Esophagus muscularis mucosa (tissue), 3 donors: ENCODE measurements around the gene MYO10.

Experiments used
- POLR2A ChIP-seq: fragments of 450-650 bp; IDR thresholded peaks from one replicate; pipeline ENCODE4 v1.6.1; 2017; ENCODE audit warnings: antibody characterized with exemption, moderate library complexity, mild to moderate bottlenecking, low read depth
- TF ChIP-seq, protein P1 (sequence below), 3 experiments: fragments of 200-600 bp in 2 of 3; fragments of 450-650 bp in 1 of 3; sonication (generic) in 2 of 3; IDR thresholded peaks; one replicate each; pipeline ENCODE4 v1.5.1; 2017 to 2019; ENCODE audit warnings: antibody characterized with exemption in 3 of 3, mild to moderate bottlenecking in 2 of 3, moderate library complexity in 1 of 3

- TF ChIP-seq, protein P1, sequence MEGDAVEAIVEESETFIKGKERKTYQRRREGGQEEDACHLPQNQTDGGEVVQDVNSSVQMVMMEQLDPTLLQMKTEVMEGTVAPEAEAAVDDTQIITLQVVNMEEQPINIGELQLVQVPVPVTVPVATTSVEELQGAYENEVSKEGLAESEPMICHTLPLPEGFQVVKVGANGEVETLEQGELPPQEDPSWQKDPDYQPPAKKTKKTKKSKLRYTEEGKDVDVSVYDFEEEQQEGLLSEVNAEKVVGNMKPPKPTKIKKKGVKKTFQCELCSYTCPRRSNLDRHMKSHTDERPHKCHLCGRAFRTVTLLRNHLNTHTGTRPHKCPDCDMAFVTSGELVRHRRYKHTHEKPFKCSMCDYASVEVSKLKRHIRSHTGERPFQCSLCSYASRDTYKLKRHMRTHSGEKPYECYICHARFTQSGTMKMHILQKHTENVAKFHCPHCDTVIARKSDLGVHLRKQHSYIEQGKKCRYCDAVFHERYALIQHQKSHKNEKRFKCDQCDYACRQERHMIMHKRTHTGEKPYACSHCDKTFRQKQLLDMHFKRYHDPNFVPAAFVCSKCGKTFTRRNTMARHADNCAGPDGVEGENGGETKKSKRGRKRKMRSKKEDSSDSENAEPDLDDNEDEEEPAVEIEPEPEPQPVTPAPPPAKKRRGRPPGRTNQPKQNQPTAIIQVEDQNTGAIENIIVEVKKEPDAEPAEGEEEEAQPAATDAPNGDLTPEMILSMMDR (IDR thresholded peaks at IDR 0.05) = no peak
- TF ChIP-seq POLR2A = no peak
These were observed 141.7 kb downstream of the MYO10 start for GRCh38 chr5:16794269-16794913.
